ENCODE measurements around the gene GJE1. TPM values are rescaled to one million over a fixed set of nuclear protein-coding genes. Genes with fewer than 3 reads are reported as not detected.

The GJE1 gene
- total and polyA plus RNA-seq, 2 experiments from 2014 or later, result not detected

DNA sequence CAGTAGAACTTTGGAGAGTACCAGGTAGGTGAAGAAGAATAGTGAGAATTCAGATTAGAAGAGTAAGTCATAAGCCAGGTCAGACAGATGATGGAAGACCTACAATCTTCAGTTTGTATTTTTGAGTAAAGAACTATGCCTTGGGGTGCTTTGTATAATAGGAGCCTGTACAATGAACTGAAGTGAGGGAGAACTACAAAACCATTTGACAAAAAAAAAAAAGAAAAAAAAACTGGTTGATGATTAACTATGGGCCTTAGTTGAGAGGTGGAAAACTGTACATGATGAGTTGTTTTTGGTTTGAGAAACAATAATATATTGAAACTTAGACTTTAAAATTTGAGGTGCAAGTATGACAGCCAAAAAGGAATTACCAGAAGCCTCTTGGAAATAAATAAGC, 40.0 kb downstream of the GJE1 start:
- Histone ChIP-seq H4K20me1 (ENCODE audit: insufficient read depth, poor library complexity, severe bottlenecking) (no peaks in the 10 kb centered on the region), H3K9me2 (replicated peaks; ENCODE audit: insufficient read depth) (no peaks in the 10 kb centered on the region), H3K4me2 (no peak overlapping the region), H3K27ac (no peak overlapping the region), H3K79me2 (no peaks in the 10 kb centered on the region), H2AFZ (no peak overlapping the region), H3K36me3 (replicated peaks; ENCODE audit: insufficient read depth, low read depth) (no peaks in the 10 kb centered on the region), H3K4me1 (ENCODE audit: insufficient read depth) (no peaks in the 10 kb centered on the region), H3K9me3 (ENCODE audit: low read depth) (no peaks in the 10 kb centered on the region), H3K27me3 (no peaks in the 10 kb centered on the region), H3K4me3 (no peak overlapping the region)
- DNase-seq (ENCODE audit: low spot score), result no peak
- no peak for TF ChIP-seq EZH2phosphoT487 (IDR thresholded peaks at IDR 0.05; ENCODE audit: low read depth, severe bottlenecking, unreplicated experiment)
- no peak for TF ChIP-seq EZH2 (IDR thresholded peaks at IDR 0.05; ENCODE audit: borderline replicate concordance)
- TF ChIP-seq, protein P1, sequence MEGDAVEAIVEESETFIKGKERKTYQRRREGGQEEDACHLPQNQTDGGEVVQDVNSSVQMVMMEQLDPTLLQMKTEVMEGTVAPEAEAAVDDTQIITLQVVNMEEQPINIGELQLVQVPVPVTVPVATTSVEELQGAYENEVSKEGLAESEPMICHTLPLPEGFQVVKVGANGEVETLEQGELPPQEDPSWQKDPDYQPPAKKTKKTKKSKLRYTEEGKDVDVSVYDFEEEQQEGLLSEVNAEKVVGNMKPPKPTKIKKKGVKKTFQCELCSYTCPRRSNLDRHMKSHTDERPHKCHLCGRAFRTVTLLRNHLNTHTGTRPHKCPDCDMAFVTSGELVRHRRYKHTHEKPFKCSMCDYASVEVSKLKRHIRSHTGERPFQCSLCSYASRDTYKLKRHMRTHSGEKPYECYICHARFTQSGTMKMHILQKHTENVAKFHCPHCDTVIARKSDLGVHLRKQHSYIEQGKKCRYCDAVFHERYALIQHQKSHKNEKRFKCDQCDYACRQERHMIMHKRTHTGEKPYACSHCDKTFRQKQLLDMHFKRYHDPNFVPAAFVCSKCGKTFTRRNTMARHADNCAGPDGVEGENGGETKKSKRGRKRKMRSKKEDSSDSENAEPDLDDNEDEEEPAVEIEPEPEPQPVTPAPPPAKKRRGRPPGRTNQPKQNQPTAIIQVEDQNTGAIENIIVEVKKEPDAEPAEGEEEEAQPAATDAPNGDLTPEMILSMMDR (IDR thresholded peaks at IDR 0.05; ENCODE audit: poor library complexity), result no peak

DNA sequence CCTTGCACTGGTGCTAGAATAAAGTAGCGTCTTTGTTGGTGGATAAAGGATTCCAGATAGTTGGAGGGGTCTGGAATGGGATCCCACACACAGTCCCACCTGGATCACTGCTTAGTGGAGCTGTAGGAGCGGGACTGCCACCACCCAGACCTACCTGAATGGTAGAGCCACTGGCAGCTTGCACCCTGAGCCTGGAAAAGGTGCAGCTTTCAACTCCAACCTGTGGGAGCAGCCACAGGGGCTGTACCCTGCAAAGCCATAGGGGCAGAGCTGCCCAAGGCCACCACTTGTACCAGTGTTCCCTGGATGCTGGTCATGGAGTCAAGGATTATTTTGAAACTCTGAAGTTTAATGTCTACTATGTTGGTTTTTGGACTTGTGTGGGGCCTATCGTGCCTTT, 41.3 kb downstream of the GJE1 start:
- DNase-seq (ENCODE audit: low spot score), result no peak
- Histone ChIP-seq H3K9me2 (replicated peaks; ENCODE audit: insufficient read depth) (no peaks in the 10 kb centered on the region), H3K9me3 (ENCODE audit: low read depth) (no peaks in the 10 kb centered on the region), H3K4me2 (no peak overlapping the region), H3K27ac (no peak overlapping the region), H3K27me3 (no peaks in the 10 kb centered on the region), H4K20me1 (ENCODE audit: insufficient read depth, poor library complexity, severe bottlenecking) (no peaks in the 10 kb centered on the region), H3K4me1 (ENCODE audit: insufficient read depth) (no peaks in the 10 kb centered on the region), H3K4me3 (no peak overlapping the region), H2AFZ (no peak overlapping the region), H3K36me3 (replicated peaks; ENCODE audit: insufficient read depth, low read depth) (no peaks in the 10 kb centered on the region), H3K79me2 (no peaks in the 10 kb centered on the region)
- WGBS (ENCODE audit: low lambda C conversion rate, missing lambda C conversion rate), result 100% methylated on average over 3 of the region's 3 CpGs
- TF ChIP-seq, protein P1 (IDR thresholded peaks at IDR 0.05; ENCODE audit: poor library complexity), result no peak
- no peak for TF ChIP-seq EZH2phosphoT487 (IDR thresholded peaks at IDR 0.05; ENCODE audit: low read depth, severe bottlenecking, unreplicated experiment)
- no peak for TF ChIP-seq EZH2 (IDR thresholded peaks at IDR 0.05; ENCODE audit: borderline replicate concordance)

DNA sequence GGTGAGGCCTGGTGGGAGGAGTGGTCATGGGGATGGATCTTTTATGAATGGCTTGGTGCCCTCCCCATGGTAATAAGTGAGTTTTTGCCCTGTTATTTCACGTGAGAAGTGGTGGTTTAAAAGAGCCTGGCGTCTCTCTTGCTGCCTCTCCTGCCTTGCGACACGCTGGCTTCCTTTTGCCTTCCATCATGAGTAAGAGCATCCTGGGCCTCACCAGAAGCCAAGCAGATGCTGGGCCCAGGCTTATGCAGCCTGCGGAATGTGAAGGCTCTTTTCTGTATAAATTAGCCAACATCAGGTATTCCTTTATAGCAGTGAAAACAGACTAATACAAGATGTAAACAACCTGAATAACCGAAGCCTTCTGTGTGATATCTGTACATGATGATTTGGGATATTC, 42.0 kb downstream of the GJE1 start:
- H3K4me3 ChIP-seq, result no peak overlapping the region
- H3K27ac ChIP-seq, result no peak overlapping the region
- H3K27me3 ChIP-seq, result no peaks in the 10 kb centered on the region
- H2AFZ ChIP-seq, result no peak overlapping the region
- TF ChIP-seq EZH2 (IDR thresholded peaks at IDR 0.05; ENCODE audit: borderline replicate concordance) (no peak), EZH2phosphoT487 (IDR thresholded peaks at IDR 0.05; ENCODE audit: low read depth, severe bottlenecking, unreplicated experiment) (no peak)
- TF ChIP-seq, protein P1 (IDR thresholded peaks at IDR 0.05; ENCODE audit: poor library complexity), result no peak
- DNase-seq (ENCODE audit: low spot score), result no peak
- H3K9me3 ChIP-seq (ENCODE audit: low read depth), result no peaks in the 10 kb centered on the region
- H3K79me2 ChIP-seq, result no peaks in the 10 kb centered on the region
- WGBS (ENCODE audit: low lambda C conversion rate, missing lambda C conversion rate), result 97% methylated on average over 6 of the region's 6 CpGs
- no peaks in the 10 kb centered on the region for H4K20me1 ChIP-seq (ENCODE audit: insufficient read depth, poor library complexity, severe bottlenecking)
- H3K4me2 ChIP-seq, result no peak overlapping the region
- no peaks in the 10 kb centered on the region for H3K36me3 ChIP-seq (replicated peaks; ENCODE audit: insufficient read depth, low read depth)
- H3K4me1 ChIP-seq (ENCODE audit: insufficient read depth), result no peaks in the 10 kb centered on the region
- H3K9me2 ChIP-seq (replicated peaks; ENCODE audit: insufficient read depth), result no peaks in the 10 kb centered on the region

DNA sequence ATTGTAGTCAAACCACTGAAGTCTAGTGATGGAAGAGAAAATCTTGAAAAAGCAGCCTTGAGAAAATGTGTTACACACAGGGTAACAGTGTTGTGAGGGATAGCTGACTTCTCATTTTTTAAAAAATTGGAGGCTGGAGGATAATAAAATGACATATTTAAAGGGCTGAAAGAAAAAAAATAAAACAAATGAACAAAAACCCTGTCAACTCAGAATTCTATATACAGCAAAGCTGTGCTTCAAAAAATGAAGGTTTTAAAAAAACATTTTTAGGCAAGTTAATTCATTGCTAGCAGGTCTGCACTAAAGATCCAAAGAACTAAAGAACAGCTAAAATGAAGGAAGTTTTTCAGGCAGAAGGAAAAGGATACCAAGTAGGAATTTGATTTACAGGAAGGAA, 45.4 kb downstream of the GJE1 start:
- Histone ChIP-seq H3K36me3 (replicated peaks; ENCODE audit: insufficient read depth, low read depth) (no peaks in the 10 kb centered on the region), H2AFZ (no peak overlapping the region), H3K9me3 (ENCODE audit: low read depth) (no peaks in the 10 kb centered on the region), H3K4me2 (no peak overlapping the region), H3K79me2 (no peaks in the 10 kb centered on the region), H3K4me3 (no peak overlapping the region), H3K27me3 (no peaks in the 10 kb centered on the region), H4K20me1 (ENCODE audit: insufficient read depth, poor library complexity, severe bottlenecking) (no peaks in the 10 kb centered on the region), H3K9me2 (replicated peaks; ENCODE audit: insufficient read depth) (no peaks in the 10 kb centered on the region), H3K27ac (no peak overlapping the region), H3K4me1 (ENCODE audit: insufficient read depth) (no peaks in the 10 kb centered on the region)
- TF ChIP-seq EZH2 (IDR thresholded peaks at IDR 0.05; ENCODE audit: borderline replicate concordance) (no peak), EZH2phosphoT487 (IDR thresholded peaks at IDR 0.05; ENCODE audit: low read depth, severe bottlenecking, unreplicated experiment) (no peak)
- TF ChIP-seq, protein P1 (IDR thresholded peaks at IDR 0.05; ENCODE audit: poor library complexity), result no peak
- no peak for DNase-seq (ENCODE audit: low spot score)

All from hepatocyte (in vitro differentiated cells).